Keratinocyte (primary cell): Measurements from ENCODE around the gene MYCL.

Experiments used
- EZH2 ChIP-seq: IDR thresholded peaks from one replicate; pipeline ENCODE4 v1.6.1; 2012; ENCODE audit warnings: inconsistent platforms, mild to moderate bottlenecking, low read length, moderate library complexity
- TF ChIP-seq, protein P1 (sequence below), 3 experiments: IDR thresholded peaks in 1 of 3; conservative IDR thresholded peaks in 1 of 3; optimal IDR thresholded peaks in 1 of 3; 2 replicates in 2 of 3; 3 replicates in 1 of 3; pipeline versions ENCODE3 to v1.5.1; 2011; ENCODE audit warnings: low read length in 3 of 3, mild to moderate bottlenecking in 3 of 3, moderate library complexity in 2 of 3, control low read depth in 1 of 3, inconsistent platforms in 1 of 3; ENCODE audit not compliant: insufficient read depth in 2 of 3; ENCODE audit errors: extremely low read depth in 1 of 3

DNA sequence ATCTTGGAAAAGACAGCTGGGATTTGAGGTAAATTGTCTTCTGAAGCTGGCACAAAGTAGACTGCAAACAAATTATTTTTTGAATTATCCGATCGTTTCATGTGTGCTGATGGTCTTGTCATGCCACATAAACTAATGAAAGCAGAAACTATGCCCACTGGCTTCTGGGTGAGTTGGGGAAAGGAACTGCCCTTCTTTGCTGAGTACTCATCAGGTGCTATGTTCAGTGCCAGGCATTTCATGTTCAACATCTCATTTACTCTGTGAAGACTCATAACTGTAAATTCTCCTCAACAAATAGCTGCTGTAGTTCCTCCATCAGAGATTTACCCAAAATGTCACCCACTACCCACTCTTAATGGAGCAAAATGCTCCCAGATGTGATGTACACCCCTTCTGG, 19.6 kb downstream of the MYCL start:
- TF ChIP-seq, protein P1, sequence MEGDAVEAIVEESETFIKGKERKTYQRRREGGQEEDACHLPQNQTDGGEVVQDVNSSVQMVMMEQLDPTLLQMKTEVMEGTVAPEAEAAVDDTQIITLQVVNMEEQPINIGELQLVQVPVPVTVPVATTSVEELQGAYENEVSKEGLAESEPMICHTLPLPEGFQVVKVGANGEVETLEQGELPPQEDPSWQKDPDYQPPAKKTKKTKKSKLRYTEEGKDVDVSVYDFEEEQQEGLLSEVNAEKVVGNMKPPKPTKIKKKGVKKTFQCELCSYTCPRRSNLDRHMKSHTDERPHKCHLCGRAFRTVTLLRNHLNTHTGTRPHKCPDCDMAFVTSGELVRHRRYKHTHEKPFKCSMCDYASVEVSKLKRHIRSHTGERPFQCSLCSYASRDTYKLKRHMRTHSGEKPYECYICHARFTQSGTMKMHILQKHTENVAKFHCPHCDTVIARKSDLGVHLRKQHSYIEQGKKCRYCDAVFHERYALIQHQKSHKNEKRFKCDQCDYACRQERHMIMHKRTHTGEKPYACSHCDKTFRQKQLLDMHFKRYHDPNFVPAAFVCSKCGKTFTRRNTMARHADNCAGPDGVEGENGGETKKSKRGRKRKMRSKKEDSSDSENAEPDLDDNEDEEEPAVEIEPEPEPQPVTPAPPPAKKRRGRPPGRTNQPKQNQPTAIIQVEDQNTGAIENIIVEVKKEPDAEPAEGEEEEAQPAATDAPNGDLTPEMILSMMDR (optimal IDR thresholded peaks at IDR 0.05 in 1 of 3, IDR thresholded peaks at IDR 0.05 in 1 of 3, conservative IDR thresholded peaks at IDR 0.05 in 1 of 3; ENCODE audit: extremely low read depth in 1 of 3, insufficient read depth in 2 of 3, low read length in 3 of 3): no peak
- TF ChIP-seq EZH2: no peak
